Camera-type eye (tissue), 1 donor: ENCODE data around the gene MRPL33. TPM values are rescaled to one million over a fixed set of nuclear protein-coding genes. Genes with fewer than 3 reads are reported as not detected.

Source experiments
- total RNA-seq: library from RNA; depleted of rRNA; stranded (reverse); fragments of >200 nt; gene quantifications from one replicate; pipeline ENCODE4 v1.2.3, GENCODE V29; 2014

Gene MRPL33
- total RNA-seq: 167 TPM

DNA sequence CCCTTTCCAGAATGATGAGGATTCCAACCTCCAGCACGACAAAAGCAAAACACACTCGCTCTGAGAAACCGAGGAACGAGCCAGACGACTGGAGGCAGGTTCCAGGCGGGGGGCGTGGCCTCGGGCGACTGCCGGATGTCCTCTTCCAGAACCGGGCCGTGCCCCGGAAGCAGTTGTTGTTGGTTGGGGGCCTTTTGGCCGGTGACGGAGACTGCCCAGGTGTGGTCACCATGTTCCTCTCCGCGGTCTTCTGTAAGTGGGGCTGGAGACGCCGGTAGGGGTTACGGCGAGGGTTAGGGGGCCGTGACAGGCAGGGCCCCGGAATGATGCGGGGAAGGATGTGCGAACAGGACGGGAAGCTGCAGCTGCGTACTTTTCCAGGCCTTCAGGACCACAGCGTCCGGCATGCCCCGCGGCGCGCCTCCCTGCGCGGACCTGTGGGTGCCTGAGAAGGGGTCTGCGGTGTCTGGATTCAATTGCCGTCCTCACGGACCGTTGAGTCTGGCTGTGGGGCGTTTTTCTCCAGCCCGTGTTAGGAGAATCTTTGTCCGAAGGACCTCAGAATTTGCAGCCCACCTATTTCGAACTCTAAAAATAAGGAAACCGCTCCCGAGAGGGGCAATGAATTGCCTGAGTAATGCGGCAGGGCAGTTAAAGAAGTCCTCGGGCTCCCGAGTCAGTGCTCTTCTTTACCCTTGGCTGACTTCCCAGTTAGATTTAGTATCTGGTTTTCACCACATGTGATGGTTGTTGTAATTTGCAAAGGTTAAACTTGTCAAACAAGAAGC is at the start of gene MRPL33:
Gene MRPL33 (plus strand): TSS at position 172 of the 788 bp plus-strand sequence. CDS start 59 bp downstream, at position 231.

Other genes starting within 250 kb of the MRPL33 start
- gene ZNF512, start 188.7 kb upstream of the MRPL33 start, total RNA-seq: 95.4 TPM
- gene CCDC121, start 142.7 kb upstream of the MRPL33 start, total RNA-seq: 12.6 TPM
- 37.1 TPM for gene GPN1, start 142.7 kb upstream of the MRPL33 start, total RNA-seq
- gene SUPT7L, start 108.1 kb upstream of the MRPL33 start, total RNA-seq: 42.6 TPM
- 38.5 TPM for gene SLC4A1AP, start 107.8 kb upstream of the MRPL33 start, total RNA-seq
- 3.2 TPM for gene RBKS, start 118.7 kb downstream of the MRPL33 start, total RNA-seq
- gene BABAM2, start 119.0 kb downstream of the MRPL33 start, total RNA-seq: 27.4 TPM